CD4-positive, CD25-positive, alpha-beta regulatory T cell (primary cell): ENCODE measurements around the gene MBNL1. TPM values are rescaled to one million over a fixed set of nuclear protein-coding genes. Genes with fewer than 3 reads are reported as not detected.
A peak's percentile ranks its signal among the peaks of the same experiment; 100 is the strongest.

ENCODE experiments used
- ATAC-seq, 2 donors: fragments of 150-1000 bp; cut with Tn5 transposase; one replicate each; pipeline ENCODE4 v1.10.0; 2021; ENCODE audit warnings: low read depth in 2 of 2, moderate number of reproducible peaks in 2 of 2, moderate library complexity in 1 of 2
- DNase-seq, 3 donors: peaks; one replicate each; pipeline versions ENCODE4 v3.0.0 to v3.0.0-alpha.2; 2012 to 2022; ENCODE audit warnings: mixed read lengths in 1 of 3
- H3K27ac ChIP-seq: one replicate; pipeline ENCODE4 v1.7.0; 2013; ENCODE audit warnings: mild to moderate bottlenecking, low read length; ENCODE audit not compliant: insufficient read depth, poor library complexity, severe bottlenecking
- H3K27me3 ChIP-seq: one replicate; pipeline ENCODE4 v1.7.0; 2013; ENCODE audit warnings: low read length; ENCODE audit not compliant: control insufficient read depth, insufficient read depth
- H3K36me3 ChIP-seq: one replicate; pipeline ENCODE4 v1.7.0; 2013; ENCODE audit warnings: mild to moderate bottlenecking, low read length, moderate library complexity; ENCODE audit not compliant: control insufficient read depth, insufficient read depth
- H3K4me1 ChIP-seq: 2 replicates; pipeline ENCODE4 v1.7.0; 2013; ENCODE audit warnings: mild to moderate bottlenecking, low read length; ENCODE audit not compliant: insufficient read depth, control insufficient read depth, poor library complexity, severe bottlenecking
- H3K4me3 ChIP-seq: one replicate; pipeline ENCODE4 v1.7.0; 2013; ENCODE audit warnings: low read depth, mild to moderate bottlenecking, low read length, moderate library complexity
- H3K9me3 ChIP-seq, 2 experiments: 1 replicate in 1 of 2; 2 replicates in 1 of 2; pipeline ENCODE4 v1.7.0; 2013; ENCODE audit warnings: low read length in 2 of 2, mild to moderate bottlenecking in 1 of 2, moderate library complexity in 1 of 2; ENCODE audit not compliant: control insufficient read depth in 2 of 2
- H3K27ac Mint-ChIP-seq, 3 donors: one replicate each; pipeline ENCODE4 v1.8.0; 2020 to 2022; ENCODE audit warnings: mild to moderate bottlenecking in 3 of 3, mixed read lengths in 3 of 3, moderate library complexity in 2 of 3
- H3K27me3 Mint-ChIP-seq: one replicate; pipeline ENCODE4 v1.8.0; 2022; ENCODE audit warnings: mild to moderate bottlenecking, mixed read lengths
- H3K36me3 Mint-ChIP-seq: one replicate; pipeline ENCODE4 v1.8.0; 2020; ENCODE audit warnings: mixed read lengths
- H3K4me1 Mint-ChIP-seq, 4 donors: one replicate each; pipeline ENCODE4 v1.8.0; 2020 to 2022; ENCODE audit warnings: mixed read lengths in 4 of 4, mild to moderate bottlenecking in 1 of 4
- H3K4me3 Mint-ChIP-seq, 4 donors: one replicate each; pipeline ENCODE4 v1.8.0; 2020 to 2022; ENCODE audit warnings: mild to moderate bottlenecking in 4 of 4, mixed read lengths in 4 of 4, moderate library complexity in 3 of 4
- H3K9me3 Mint-ChIP-seq, 7 donors: one replicate each; pipeline ENCODE4 v1.8.0; 2020 to 2022; ENCODE audit warnings: mixed read lengths in 7 of 7, mild to moderate bottlenecking in 3 of 7, moderate library complexity in 2 of 7
- polyA plus RNA-seq, 4 donors: library from polyadenylated mRNA; unstranded; fragments of 300-500 nt; fragmentation: Illumina TruSeq; gene quantifications; one replicate each; pipeline ENCODE4 v1.2.3, GENCODE V29; 2021
- total RNA-seq: library from RNA; stranded (reverse); gene quantifications from one replicate; pipeline ENCODE4 v1.2.3, GENCODE V29; 2022

Gene MBNL1
- total and polyA plus RNA-seq, 5 donors from 2014 or later = 221 to 726 (median 252) TPM

DNA sequence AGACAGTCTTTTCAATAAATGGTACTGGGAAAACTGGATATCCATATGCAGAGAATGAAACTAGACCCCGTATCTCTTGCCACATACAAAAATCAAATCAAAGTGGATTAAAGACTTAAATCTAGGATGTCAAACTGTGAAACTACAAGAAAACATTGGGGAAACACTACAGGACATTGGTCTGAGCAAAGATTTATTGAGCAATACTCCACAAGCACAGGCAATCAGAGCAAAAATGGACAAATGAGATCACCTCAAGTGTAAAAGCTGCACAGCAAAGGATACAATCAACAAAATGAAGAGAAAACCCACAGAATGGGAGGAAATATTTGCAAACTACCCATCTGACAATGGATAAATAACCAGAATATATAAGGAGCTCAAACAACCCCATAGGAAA lies 38.4 kb upstream of the MBNL1 start:
- no peaks in the 10 kb centered on the region for H3K27me3 ChIP-seq
- H3K36me3 ChIP-seq = no peaks in the 10 kb centered on the region
- H3K4me1 ChIP-seq = peaks cover 3% of the 10 kb centered on the region
- Mint-ChIP-seq H3K4me3 (no peak overlapping the region), H3K9me3 (peaks cover 0 to 2% (median 0%) of the 10 kb centered on the region in 7 donors), H3K27ac (peak overlapping the region in 2 of 3 donors; percentile 10 to 79), H3K4me1 (peaks cover 15 to 57% (median 28%) of the 10 kb centered on the region in 4 donors), H3K36me3 (no peaks in the 10 kb centered on the region), H3K27me3 (no peaks in the 10 kb centered on the region)
- DNase-seq (no peak), ATAC-seq (no peak)
- H3K9me3 ChIP-seq = no peaks in the 10 kb centered on the region
- H3K4me3 ChIP-seq = no peak overlapping the region
- no peak overlapping the region for H3K27ac ChIP-seq

DNA sequence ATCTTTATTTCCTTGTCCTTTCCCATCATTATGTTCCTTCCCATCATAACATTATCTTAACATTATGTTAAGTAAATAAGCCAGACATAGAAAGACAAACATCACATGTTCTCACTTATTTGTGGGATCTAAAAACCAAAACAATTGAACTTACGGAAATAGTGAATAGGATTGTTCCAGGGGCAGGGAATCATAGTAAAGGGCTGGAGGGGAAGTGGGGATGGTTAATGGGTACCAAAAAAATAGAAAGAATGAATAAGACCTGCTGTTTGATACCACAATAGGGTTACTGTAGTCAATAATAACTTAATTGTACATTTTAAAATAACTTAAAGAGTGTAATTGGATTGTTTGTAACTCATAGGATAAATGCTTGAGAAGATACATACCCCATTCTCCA lies 36.7 kb upstream of the MBNL1 start:
- Mint-ChIP-seq H3K9me3 (peaks cover 0 to 2% (median 0%) of the 10 kb centered on the region in 7 donors), H3K27ac (no peak overlapping the region), H3K4me1 (peaks cover 13 to 62% (median 33%) of the 10 kb centered on the region in 4 donors), H3K36me3 (no peaks in the 10 kb centered on the region), H3K4me3 (no peak overlapping the region), H3K27me3 (no peaks in the 10 kb centered on the region)
- H3K4me1 ChIP-seq = peaks cover 3% of the 10 kb centered on the region
- no peaks in the 10 kb centered on the region for H3K9me3 ChIP-seq
- H3K4me3 ChIP-seq = no peak overlapping the region
- DNase-seq (no peak), ATAC-seq (no peak)
- no peaks in the 10 kb centered on the region for H3K36me3 ChIP-seq
- H3K27ac ChIP-seq = no peak overlapping the region
- no peaks in the 10 kb centered on the region for H3K27me3 ChIP-seq

DNA sequence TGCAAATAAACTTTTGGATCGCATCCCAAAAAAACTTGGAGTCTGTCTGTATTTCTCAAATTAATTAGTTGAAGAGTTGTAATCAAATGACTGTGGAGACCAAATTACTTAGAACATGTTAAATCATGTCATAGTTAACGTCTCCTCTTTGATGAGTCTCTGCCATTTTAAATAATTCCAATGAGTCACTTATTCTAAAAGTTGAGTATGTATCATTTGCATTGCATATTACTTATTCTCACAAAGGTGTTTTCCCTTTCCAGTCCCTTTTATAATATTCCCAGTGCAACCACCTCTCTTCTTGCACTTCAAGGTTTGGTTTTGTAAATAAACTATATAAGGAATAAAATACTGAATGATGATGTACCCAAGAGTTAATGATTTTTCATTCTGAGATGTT lies 36.0 kb upstream of the MBNL1 start:
- H3K4me1 ChIP-seq = peaks cover 3% of the 10 kb centered on the region
- no peaks in the 10 kb centered on the region for H3K36me3 Mint-ChIP-seq
- peaks cover 14 to 68% (median 36%) of the 10 kb centered on the region in 4 donors for H3K4me1 Mint-ChIP-seq
- no peaks in the 10 kb centered on the region for H3K27me3 Mint-ChIP-seq
- peak overlapping the region in 1 of 3 donors; percentile 1 for H3K27ac Mint-ChIP-seq
- H3K27me3 ChIP-seq = no peaks in the 10 kb centered on the region
- no peak for ATAC-seq
- no peak overlapping the region for H3K4me3 Mint-ChIP-seq
- H3K36me3 ChIP-seq = no peaks in the 10 kb centered on the region
- H3K9me3 ChIP-seq = no peaks in the 10 kb centered on the region
- H3K9me3 Mint-ChIP-seq = peaks cover 0 to 4% (median 2%) of the 10 kb centered on the region in 7 donors
- H3K4me3 ChIP-seq = no peak overlapping the region
- no peak overlapping the region for H3K27ac ChIP-seq
- DNase-seq = no peak

DNA sequence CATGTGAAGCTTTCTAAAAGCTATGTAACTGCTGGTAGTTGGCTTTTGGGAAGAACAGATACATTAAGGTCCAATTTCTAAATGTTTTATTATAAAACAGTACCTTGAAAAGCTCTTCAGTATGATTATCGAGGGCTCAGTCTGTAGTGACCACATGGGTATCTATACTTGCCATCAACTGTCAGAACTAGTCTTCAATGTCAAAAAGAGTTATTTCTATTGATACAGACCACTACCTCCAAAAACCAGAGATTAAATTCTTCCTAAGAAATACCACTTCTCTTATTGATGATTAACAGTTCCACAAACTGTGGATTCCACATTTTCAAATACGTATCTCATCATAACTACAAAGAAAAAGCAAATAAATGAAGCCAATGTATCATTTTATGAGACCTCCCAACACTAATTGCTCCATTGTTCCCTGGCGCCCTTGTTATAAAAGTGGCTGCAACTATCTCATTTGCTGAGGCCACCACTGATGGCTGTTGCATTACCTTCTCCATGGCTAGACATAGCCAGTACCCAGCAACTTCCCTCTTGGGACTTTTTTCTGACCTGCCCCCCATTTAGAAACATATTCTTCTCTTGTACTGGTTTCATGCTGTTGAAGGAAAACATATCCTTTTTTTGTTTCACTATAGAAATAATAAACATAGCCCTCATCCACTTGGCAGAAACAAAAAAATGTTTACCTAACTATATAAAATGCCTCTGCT lies 33.9 kb upstream of the MBNL1 start:
- Mint-ChIP-seq H3K27me3 (no peaks in the 10 kb centered on the region), H3K9me3 (peaks cover 0 to 5% (median 3%) of the 10 kb centered on the region in 7 donors), H3K27ac (peak overlapping the region; percentile 13 to 95 (median 90)), H3K36me3 (no peaks in the 10 kb centered on the region), H3K4me1 (peaks cover 18 to 76% (median 45%) of the 10 kb centered on the region in 4 donors), H3K4me3 (peak overlapping the region in 1 of 4 donors; percentile 59)
- Histone ChIP-seq H3K27me3 (no peaks in the 10 kb centered on the region), H3K36me3 (no peaks in the 10 kb centered on the region), H3K27ac (no peak overlapping the region), H3K9me3 (no peaks in the 10 kb centered on the region), H3K4me1 (peaks cover 7% of the 10 kb centered on the region), H3K4me3 (no peak overlapping the region)
- ATAC-seq (no peak), DNase-seq (no peak)

DNA sequence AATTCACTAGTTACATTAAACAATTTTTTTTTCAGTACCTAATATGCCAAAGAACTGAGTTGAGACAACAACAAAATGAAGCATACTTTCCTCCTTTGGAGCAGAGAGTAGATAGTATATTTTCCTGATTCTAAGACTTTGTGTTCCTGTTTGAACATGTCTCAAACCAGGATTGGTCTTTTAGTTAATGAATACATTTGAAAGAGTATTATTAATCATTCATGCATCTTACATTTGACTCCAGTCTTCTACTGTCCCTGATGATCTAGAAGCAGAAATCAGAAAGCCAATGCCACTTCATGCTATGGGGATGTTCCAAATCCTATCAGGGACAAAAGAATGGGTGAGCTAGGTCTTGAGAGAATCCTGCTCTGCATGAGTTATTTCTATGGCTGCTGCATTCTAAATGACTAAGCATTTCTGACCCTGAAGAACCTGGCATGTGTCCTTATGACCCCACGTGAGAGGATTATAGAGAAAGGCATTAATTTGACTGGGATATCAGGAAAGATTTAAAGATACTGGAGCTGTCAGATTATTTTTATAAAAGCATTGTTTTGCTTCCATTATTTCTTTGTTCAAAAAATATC lies 32.9 kb upstream of the MBNL1 start:
- peak overlapping the region in 1 of 4 donors; percentile 16 for H3K4me3 Mint-ChIP-seq

DNA sequence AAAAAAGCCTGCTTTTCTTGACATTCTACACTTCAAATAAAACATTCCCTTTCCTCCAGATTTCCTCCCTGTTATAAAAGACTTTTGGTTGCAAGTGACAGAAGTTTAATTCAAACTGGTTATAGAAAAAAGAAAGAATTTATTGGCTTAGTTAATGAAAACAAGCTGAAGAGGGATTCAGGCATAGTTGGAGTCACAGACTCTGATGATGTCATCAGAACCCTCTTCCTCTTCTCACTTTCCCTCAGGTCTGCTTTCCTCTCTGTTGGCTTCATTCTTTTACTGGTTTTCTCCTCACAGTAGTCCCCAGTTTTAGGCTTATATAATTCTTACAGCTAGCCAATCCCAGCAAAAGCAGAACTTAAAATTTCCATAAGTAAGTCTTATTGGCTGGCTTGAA lies 32.0 kb upstream of the MBNL1 start:
- no peak for DNase-seq

More for the DNA sequence above, 32.9 kb upstream of the MBNL1 start:
- Mint-ChIP-seq H3K9me3 (peaks cover 0 to 5% (median 3%) of the 10 kb centered on the region in 7 donors), H3K4me1 (peaks cover 26 to 79% (median 51%) of the 10 kb centered on the region in 4 donors), H3K36me3 (no peaks in the 10 kb centered on the region), H3K27ac (peak overlapping the region; percentile 39 to 85 (median 62)), H3K27me3 (no peaks in the 10 kb centered on the region)
- Histone ChIP-seq H3K27ac (no peak overlapping the region), H3K4me3 (no peak overlapping the region), H3K27me3 (no peaks in the 10 kb centered on the region), H3K9me3 (no peaks in the 10 kb centered on the region), H3K36me3 (no peaks in the 10 kb centered on the region), H3K4me1 (peaks cover 16% of the 10 kb centered on the region)
- DNase-seq (no peak), ATAC-seq (no peak)

DNA sequence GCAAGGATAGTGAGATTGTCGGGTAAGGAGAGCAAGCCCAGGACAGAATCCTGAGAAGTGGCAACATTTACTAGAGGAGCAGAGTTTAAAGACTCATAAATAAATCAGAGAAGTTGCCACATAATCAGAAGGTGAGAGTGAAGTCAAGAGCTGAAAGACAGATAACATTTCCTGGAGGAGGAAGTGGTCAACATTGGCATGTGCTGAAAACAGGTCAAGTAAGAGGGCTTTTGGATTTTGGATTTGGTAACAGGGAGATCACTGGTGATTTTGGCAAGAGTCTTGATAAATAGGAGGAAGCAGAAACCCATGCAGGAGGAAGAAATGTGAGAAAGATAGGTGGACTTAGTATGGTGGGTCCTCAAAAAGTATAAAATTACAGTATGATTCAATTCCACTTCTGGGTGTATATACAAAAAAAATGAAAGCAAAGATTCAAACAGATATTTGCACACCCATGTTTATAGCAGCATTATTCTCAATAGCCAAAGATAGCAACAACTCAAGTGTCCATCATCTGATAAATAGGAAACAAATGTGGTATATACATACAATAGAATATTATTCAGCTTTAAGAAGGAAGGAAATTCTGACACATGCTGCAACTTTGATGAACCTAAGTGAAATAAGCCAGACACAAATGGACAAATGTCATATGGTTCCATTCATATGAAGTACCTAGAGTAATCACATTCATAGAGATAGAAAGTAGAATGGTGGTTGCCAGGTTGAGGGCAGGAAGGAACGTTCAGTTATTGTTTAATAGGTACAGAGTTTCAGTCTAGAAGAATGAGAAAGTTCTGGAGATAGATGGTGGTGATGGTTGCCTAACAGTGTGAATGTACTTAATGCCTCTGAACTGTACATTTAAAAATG lies 27.3 kb upstream of the MBNL1 start:
- Histone ChIP-seq H3K4me3 (peak overlapping the region; percentile 71), H3K9me3 (no peaks in the 10 kb centered on the region), H3K36me3 (no peaks in the 10 kb centered on the region), H3K27me3 (no peaks in the 10 kb centered on the region), H3K4me1 (peaks cover 45% of the 10 kb centered on the region), H3K27ac (peak overlapping the region; percentile 79)
- no peaks in the 10 kb centered on the region for H3K27me3 Mint-ChIP-seq
- peak in 1 of 3 donors; percentile 69 for DNase-seq
- no peaks in the 10 kb centered on the region for H3K36me3 Mint-ChIP-seq
- peaks cover 0 to 5% (median 3%) of the 10 kb centered on the region in 7 donors for H3K9me3 Mint-ChIP-seq
- peak overlapping the region; percentile 92 to 99 (median 94) for H3K4me3 Mint-ChIP-seq
- peaks cover 31 to 74% (median 52%) of the 10 kb centered on the region in 4 donors for H3K4me1 Mint-ChIP-seq
- no peak for ATAC-seq
- H3K27ac Mint-ChIP-seq = peak overlapping the region; percentile 81 to 99 (median 90)

More for the DNA sequence above, 32.0 kb upstream of the MBNL1 start:
- H3K27me3 Mint-ChIP-seq = no peaks in the 10 kb centered on the region
- peak overlapping the region in 1 of 4 donors; percentile 56 for H3K4me3 Mint-ChIP-seq
- H3K27me3 ChIP-seq = no peaks in the 10 kb centered on the region
- no peaks in the 10 kb centered on the region for H3K9me3 ChIP-seq
- H3K4me1 ChIP-seq = peaks cover 26% of the 10 kb centered on the region
- H3K27ac ChIP-seq = no peak overlapping the region
- H3K9me3 Mint-ChIP-seq = peaks cover 0 to 5% (median 3%) of the 10 kb centered on the region in 7 donors
- no peaks in the 10 kb centered on the region for H3K36me3 Mint-ChIP-seq
- peak overlapping the region in 1 of 3 donors; percentile 85 for H3K27ac Mint-ChIP-seq
- no peaks in the 10 kb centered on the region for H3K36me3 ChIP-seq
- H3K4me3 ChIP-seq = no peak overlapping the region
- H3K4me1 Mint-ChIP-seq = peaks cover 35 to 82% (median 57%) of the 10 kb centered on the region in 4 donors
- no peak for ATAC-seq
